Measurements from ENCODE around the gene MBP.
A peak's percentile ranks its signal among the peaks of the same experiment; 100 is the strongest.

- no peak for TF ChIP-seq EZH2 (IDR thresholded peaks at IDR 0.05; ENCODE audit: low read length, missing control alignments)
- TF ChIP-seq CTCF (conservative IDR thresholded peaks at IDR 0.05 in 1 of 2, IDR thresholded peaks at IDR 0.05 in 1 of 2; ENCODE audit: low read depth in 1 of 2, low read length in 2 of 2), result peak in 1 of 2 donors; percentile 4
Observed at GRCh38 chr18:77061946-77062517, 70.6 kb downstream of the MBP start.
